GM19463 (cell line): ENCODE measurements around the gene RABEP2.
"Not testable (repeated sequence)": the region's sequence is repeated elsewhere in the genome, so short reads cannot be mapped to it uniquely, and the experiment has no call there.

Experiments
- ATAC-seq: cut with Tn5 transposase; IDR thresholded peaks from one replicate; pipeline ENCODE4 v1.9.1; 2021; ENCODE audit warnings: mild to moderate bottlenecking, moderate library complexity; ENCODE audit not compliant: unreplicated experiment

Gene RABEP2

DNA sequence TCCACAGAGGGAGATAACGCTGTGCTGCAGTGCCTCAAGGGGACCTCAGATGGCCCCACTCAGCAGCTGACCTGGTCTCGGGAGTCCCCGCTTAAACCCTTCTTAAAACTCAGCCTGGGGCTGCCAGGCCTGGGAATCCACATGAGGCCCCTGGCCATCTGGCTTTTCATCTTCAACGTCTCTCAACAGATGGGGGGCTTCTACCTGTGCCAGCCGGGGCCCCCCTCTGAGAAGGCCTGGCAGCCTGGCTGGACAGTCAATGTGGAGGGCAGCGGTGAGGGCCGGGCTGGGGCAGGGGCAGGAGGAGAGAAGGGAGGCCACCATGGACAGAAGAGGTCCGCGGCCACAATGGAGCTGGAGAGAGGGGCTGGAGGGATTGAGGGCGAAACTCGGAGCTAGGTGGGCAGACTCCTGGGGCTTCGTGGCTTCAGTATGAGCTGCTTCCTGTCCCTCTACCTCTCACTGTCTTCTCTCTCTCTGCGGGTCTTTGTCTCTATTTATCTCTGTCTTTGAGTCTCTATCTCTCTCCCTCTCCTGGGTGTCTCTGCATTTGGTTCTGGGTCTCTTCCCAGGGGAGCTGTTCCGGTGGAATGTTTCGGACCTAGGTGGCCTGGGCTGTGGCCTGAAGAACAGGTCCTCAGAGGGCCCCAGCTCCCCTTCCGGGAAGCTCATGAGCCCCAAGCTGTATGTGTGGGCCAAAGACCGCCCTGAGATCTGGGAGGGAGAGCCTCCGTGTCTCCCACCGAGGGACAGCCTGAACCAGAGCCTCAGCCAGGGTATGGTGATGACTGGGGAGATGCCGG, 7.5 kb upstream of the RABEP2 start:
- ATAC-seq, result no peak

DNA sequence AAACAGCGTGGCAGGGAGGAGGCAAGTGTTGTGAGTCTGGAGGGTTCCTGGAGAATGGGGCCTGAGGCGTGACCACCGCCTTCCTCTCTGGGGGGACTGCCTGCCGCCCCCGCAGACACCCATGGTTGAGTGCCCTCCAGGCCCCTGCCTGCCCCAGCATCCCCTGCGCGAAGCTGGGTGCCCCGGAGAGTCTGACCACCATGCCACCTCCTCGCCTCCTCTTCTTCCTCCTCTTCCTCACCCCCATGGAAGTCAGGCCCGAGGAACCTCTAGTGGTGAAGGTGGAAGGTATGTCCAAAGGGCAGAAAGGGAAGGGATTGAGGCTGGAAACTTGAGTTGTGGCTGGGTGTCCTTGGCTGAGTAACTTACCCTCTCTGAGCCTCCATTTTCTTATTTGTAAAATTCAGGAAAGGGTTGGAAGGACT, 6.8 kb upstream of the RABEP2 start, which contains the start of gene CD19:
Gene CD19, plus strand, starts transcription at position 171 of the 425 bp plus-strand sequence. Its CDS starts 30 bp downstream, at position 201.
- ATAC-seq, result peak; percentile 37

DNA sequence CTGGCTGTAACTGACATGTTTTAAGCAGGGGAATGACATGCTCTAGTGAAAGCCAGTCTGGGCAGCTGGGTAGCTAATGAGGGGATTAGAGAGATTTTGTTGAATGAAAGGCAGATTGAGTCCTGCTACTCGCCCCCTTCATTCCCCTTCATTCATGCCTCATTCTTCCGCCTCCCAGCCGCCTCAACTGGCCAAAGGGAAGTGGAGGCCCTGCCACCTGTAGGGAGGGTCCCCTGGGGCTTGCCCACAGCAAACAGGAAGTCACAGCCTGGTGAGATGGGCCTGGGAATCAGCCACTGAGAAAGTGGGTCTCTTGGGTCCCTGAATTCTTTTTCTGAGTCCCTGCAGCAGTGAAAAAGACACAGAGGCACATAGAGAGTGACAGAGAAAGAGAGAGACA, 5.6 kb upstream of the RABEP2 start:
- ATAC-seq, result no peak

DNA sequence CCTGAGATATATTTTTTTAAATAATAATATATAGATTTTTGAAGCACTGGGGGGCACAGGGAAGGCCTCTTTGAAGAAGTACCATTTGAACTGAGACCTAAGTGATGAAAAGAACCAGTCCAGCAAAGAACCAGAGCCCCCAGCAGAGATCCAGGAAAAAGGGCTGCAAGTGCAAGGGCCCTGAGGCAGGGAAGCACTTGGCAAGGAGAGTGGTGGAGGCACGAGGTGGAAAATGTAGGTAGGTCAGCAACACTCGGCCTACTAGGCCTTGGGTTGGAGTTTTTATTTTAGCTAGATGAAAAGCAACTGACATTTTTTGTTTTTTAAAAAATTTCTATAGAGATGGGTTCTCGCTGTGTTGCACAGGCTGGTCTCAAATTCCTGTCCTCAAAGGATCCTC, 5.2 kb upstream of the RABEP2 start:
- no peak for ATAC-seq

DNA sequence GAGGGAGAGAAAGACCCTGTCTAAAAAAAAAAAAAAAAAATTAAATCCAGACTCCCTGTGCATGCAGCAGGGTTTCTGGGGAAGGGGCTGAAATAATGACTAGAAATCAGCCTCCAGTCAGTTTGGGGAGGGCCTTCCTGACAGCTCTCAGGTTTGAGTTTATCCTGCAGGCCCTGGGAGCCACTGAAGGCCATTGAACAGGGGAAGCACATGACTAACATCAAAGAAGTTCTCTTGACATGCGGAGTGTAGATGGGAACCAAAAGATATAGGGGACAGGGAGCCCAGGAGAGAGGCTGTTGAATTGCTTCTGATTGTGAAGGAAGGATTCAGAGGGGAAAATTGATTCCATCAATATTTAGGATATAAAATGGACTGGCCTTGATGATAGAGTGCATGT, 2.8 kb upstream of the RABEP2 start:
- ATAC-seq, result no peak

DNA sequence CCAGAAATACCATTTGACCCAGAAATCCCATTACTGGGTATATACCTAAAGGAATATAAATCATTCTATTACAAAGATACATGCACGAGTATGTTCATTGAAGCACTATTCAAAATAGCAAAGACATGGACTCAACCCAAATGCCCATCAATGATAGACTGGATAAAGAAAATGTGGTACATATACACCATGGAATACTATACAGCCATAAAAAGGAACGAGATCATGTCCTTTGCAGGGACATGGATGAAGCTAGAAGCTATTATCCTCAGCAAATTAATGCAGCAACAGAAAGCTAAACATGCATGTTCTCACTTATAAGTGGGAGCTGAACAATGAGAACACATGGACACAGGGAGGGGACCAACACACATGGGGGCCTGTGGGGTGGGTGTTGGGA, 1.2 kb upstream of the RABEP2 start:
- not testable (repeated sequence) for ATAC-seq

DNA sequence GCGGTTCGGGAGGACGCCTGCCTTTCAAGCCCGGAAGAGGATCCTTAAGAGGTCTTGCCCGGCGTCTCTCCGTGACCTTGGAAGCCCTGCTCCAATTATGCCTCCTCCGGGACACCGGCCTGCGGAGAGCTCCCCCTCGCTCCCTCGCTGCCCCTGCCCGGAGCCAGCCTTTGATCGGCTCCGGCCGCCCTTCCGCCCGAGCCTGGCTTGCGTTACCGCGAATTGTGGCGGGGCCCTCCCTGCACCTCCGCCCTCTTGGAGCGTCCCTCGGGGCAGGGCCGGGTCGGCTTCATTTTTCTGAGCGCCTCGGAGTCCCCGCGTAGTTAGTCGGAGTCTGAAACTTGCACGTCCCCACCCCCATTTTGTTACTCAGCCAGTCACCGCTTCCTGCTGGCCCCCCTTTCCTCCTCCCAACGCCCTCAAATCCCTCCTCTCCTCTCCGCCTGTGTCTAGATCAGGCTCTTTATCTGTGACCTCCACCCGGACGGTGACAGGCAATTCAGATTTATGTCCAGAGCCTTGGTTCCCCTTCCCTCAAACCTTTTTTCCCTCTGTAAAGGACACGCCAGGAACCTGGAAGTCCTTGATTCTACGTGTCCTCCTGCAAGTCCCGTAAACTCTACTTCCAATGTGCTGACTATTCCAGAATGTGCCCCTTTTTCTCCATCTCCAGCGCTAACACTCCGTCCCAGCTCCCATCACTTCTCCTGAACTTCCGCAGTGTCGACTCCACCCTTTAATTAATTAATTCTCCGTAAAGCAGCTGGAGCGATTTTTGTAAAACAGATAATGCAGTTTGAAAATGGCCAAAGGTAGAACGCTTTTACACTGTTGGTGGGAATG, 569 bp upstream of the RABEP2 start:
- peak; percentile 27 for ATAC-seq

DNA sequence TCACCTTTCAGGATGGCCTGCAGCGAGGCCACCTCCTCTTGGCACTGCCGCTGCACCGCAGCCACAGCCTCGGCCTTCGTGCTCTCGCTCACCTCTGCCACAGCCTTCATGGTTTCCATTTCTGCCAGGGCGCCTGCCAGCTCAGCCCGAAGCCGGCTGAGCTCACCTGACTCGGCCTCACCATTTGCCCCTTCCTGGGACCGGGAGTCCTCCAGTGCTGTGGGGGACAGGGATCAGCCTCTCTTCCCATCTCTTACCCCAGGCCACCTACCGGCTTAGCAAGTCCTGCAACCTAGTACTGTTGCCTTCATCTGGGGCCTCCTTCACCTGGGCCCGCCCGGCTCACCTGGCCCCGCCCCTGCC, 658 bp downstream of the RABEP2 start:
- ATAC-seq, result no peak

DNA sequence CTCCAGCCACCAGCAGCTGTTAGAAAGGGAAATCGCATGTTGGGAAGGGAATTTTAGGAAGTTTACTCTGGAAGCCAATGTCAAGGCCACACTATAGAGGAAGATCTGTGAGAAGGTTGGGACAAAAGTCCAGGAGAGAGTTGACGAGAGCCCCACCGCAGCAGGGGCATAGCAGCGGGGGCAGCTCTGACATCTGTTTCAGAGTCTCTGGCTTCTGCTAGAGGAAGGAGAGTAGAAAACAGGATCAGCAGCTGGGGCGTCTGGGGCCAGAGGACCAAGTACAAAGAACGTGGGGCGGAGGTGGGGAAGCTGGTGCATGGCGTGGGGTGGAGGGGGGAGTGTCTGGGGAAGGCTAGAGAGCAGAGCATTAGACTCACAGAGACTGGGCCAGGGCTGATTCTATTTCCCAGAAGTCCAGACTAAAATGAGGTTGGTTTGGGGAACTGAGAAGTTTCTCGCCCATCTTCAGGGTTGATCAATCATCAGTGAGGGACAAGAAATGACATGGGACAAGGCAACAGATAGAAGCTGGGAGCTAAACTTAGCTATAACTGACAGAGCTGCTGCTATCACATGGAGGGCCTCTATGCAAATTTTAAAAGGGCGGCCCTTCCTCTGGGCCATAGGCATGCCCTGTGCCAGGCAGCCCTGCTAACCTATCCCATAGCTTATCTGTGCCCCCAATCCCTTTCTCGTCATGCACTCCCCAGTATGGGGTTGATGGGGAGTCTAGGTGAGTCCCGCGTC, 1.2 kb downstream of the RABEP2 start:
- peak; percentile 59 for ATAC-seq

DNA sequence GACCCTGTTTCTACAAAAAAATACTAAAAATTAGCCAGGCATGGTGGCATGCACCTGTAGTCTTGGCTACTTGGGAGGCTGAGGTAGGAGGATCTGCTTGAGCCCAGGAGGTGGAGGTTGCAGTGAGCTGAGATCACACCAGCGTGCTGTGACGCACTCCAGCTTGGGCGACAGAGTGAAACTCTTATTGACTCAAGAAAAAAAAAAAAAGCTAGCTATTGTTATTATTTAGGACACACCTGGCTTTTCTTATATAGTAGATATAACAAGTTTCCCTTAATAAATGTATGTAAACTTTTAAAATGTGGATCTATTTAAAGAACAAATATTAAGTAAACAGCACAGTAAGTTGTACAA, 1.8 kb downstream of the RABEP2 start:
- ATAC-seq, result no peak

DNA sequence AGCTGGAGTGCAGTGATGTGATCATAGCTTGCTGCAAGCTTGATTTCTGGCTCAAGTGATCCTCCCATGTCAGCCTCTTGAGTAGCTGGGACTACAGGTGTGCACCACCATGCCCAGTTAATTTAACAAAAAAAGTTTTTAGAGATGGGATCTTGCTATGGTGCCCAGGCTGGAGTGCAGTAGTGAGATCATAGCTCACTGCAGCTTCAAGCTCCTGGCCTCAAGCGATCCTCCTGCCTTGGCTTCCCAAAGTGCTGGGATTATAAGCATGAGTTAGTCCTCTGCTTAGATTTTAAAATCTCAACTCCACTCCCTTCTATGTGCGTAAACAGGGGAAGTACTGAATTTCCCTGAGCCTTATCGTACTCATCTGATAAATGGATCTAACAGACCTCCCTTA, 6.3 kb downstream of the RABEP2 start:
- no peak for ATAC-seq

DNA sequence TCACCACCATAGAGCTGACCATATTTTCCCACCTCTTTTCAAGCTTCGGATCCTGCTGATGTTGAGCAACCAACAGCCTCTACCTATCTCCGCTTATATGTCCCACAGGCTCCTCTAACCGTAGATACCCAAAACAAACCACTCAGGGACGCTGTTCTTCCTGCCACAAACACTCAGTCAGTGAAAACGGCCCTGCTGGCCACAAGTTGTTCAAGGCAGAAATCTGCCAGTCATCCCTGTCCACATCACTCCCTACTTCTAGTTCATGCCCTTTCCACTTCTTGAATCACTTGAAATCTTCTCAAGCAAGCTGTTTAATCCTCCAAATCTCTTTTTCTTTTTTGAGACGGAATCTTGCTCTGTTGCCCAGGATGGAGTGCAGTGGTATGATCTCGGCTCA, 7.9 kb downstream of the RABEP2 start:
- ATAC-seq, result no peak

DNA sequence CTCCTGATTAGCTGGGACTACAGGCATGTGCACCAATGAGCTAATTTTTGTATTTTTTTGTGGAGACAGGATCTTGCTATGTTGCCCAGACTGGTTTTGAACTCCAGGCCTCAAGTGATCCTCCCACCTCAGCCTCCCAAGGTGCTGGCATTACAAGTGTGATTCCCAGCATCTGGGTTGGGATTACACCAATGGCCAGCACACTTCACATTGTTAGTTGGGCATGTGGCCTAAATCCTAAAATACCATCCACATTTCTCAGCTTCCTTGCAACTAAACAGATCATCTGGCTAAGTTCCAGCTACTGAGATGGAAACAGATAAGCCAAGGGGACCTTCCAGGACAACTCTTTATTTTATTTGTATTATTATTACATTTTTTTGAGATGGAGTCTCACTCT, 9.9 kb downstream of the RABEP2 start:
- ATAC-seq, result no peak

DNA sequence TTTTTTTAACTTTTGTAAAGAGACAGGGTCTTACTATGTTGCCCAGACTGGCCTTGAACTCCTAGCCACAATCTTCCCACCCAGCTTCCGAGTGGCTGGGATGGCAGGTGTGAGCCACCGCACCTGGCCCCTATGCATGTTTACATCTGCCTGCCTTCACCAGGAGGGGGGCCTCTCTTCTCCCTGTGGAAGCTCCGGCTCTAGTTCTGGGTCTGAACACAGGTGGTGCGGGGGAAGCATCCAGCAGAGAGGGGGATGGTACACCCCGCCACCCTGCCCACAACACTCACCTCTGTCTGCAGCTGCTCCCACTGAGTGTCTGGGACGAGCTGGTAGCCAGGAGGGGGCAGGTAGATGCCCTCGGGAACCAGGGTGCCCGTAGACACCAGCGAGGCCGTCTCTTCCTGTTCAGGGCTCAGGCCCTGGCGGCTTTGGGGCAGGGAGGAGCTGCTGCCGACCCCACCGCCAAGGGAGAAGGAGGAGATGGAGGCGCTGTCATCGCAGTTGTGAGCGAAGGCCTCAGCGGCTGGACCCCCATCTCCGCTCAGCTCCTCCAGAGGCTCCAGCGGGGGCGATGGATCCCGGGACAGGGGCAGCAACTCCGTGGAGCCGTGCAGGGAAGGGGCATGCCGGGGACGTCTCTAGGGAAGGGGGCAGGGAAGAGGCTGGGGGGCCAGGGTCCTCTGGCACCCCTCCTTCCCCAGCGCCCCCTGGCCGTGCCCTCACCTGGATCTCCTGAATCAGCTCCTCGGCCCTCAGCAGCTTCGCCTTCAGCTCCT, 10.9 kb downstream of the RABEP2 start:
- no peak for ATAC-seq

DNA sequence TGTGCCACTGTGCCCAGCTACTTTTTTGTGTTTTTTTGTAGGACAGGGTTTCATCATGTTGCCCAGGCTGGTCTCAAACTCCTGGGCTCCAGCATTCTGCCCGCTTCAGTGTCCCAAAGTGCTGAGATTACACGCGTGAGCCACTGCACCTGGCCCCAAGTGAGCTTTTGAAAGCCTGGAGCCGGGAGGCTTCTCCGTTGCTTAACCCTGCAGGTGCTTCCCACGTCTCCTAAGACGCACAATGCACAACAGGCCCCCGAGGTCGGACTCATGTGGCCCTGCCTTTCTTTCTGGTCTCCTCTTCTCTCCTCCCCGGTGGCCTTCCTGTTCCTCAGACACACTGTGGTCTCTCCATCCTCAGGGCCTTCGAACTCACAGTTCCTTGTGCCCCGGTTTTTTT, 12.5 kb downstream of the RABEP2 start:
- no peak for ATAC-seq

DNA sequence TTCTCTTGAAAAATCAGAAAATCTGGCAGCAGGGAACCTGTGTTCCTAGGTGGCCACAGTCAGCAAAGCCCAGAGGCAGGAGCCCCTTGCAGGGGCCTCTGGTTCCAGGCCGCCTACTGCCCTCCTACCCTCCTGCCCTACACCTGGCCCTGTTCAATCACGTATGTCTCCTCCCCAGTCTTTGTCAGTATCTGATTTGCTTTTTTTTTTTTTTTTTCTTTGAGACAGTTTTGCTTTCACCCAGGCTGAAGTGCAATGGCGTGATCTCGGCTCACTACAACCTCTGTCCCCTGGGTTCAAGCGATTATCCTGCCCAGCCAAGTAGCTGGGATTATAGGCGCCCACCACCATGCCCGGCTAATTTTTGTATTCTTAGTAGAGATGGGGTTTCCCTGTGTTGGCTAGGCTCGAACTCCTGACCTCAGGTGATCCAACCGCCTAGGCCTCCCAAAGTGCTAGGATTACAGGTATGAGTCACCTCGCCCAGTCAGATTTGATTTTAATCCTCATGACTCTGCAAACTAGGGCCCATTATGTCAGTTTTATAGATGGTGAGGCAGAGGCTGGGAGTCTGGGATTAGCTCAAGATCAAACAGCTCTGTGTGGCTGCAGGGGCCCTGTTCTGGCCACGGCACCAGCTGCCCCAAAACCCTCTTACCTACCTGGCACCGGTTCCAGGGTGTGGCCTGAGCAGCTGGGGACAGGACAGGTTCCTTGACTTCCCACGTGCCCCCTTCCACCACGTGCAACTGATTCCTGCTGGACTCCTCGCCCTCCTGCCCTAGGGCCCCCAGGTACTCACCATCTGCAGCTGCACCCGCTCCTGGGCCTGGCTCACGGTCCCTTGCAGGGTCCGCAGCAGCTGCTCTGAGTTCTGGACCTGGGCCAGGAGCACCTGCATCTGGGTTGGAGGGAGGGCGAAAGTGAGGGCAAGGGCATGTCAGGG, 14.7 kb downstream of the RABEP2 start:
- ATAC-seq, result no peak

DNA sequence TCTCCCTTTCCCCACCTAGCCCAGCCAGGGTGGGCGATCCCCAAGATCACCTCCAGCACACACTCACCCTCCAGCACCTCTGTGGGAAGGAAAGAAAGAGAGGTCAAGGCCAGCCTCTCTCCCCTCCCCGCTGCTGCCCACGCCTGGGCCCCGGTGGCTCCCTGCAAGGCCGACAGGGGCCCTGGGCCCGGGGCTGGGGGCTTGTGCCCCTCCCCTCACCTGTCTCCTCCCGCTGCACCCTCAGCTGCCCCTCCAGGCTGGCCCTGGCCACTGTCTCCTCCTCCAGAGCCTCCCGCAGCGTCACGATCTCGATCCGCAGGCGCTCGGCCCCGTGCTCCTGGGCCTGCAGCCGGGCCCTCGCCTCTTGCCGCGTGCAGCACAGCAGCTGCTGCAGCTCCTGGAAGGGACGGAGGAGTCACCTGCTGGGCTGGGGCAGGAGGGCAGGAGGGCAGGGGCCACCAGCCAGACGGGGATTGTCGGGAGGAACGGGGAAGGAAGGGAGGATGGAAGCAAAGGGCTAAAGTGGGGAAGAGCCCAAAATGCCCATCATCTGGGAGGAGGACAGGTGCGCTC, 19.2 kb downstream of the RABEP2 start:
- no peak for ATAC-seq

DNA sequence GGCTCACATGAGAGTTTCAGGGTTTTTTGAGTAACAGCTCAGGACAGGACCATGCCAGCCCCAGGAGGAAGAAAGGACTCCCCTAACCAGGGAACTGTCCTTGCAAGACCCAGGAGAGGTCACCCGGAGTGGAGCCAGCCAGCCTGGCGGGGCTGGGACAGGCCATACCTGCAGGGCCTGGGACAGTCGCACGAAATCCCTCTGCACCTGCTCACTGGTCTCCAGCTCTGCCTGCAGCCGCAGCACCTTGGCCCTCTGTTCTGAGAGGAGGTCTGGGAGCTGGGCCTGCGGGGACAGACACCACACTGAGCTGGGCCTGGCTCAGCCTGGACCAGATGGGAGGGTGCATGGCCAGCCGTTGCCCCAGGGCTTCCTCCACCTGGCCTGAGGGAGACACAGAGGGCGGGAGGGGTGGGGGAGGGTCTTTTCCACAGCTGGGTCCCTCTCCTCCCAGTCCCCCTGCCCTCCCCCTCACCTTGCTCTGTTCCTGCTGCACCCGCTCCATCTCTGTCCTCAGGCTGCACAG, 19.7 kb downstream of the RABEP2 start:
- ATAC-seq, result no peak

DNA sequence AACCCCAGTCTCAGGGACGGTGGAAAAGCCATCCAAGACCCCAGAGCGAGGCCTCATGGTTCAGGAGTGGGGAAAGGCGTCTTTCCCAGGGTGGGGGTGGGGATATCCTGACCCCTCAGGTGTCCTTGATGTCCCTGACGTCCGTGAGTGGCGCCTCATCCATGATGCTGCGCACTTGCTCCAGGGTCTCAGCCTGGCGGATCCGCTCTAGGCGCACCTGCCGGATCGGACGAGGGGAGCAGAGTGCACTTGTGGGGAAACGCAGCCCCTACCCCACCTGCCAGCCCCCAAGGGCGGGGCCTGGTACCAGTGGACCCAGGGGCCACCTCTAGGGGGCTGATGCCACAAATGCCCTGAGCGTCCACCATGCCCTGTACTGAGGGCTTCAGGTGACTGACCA, 20.2 kb downstream of the RABEP2 start:
- no peak for ATAC-seq
